Left colon (tissue), 2 donors: Measurements from ENCODE around the gene PPM1H. TPM values are rescaled to one million over a fixed set of nuclear protein-coding genes. Genes with fewer than 3 reads are reported as not detected.

Experiments
- ATAC-seq: fragments of 200-7000 bp; cut with Tn5 transposase; one replicate; pipeline ENCODE4 v1.9.1; 2020; ENCODE audit warnings: mild to moderate bottlenecking, moderate library complexity
- DNase-seq, 2 donors: peaks; one replicate each; pipeline ENCODE4 v3.0.0-alpha.2; 2020
- intact Hi-C, 2 donors: fragments of 100-400 bp; cut with DNase I in 1 of 2; cut with micrococcal nuclease in 1 of 2; formaldehyde crosslinking; loops; one replicate each; pipeline versions ENCODE4 v1.11.2 to v1.14.0; 2022; cut with DNase I, micrococcal nuclease
- total RNA-seq, 2 donors: library from RNA; stranded (reverse); fragmentation: NEBNext Ultra II Directional; extraction: Animal tissue kit (Norgen Biotek cat#: 25700); gene quantifications; one replicate each; pipeline ENCODE4 v1.2.1, GENCODE V29; 2021
- donor health status: DM: no; HTN: no; CAD: no.
- donor health status: DM: yes; HTN: yes; CAD: no.

PPM1H gene
- total RNA-seq, 2 donors from 2014 or later: 7.6 to 7.9 TPM

DNA sequence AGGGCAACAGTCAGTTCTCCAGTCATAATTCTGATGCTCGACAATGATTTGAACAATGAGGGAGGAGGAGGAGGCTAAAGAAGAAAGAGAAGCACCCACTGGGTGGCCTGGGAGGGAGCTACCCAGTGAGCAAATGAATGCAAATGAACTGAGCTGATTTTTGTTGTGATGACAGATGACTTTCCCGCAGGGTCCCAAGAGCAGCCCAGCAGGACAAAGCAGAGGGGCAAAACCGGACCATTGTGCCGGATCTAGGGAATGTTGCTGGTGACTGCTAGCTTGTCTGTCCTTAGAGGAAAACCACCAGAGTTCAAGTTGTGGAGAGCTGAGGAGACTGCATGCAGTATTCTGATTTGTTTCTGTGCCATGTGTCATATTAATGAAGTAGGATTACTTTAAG, 305.5 kb downstream of the PPM1H start:
- DNase-seq (no peak), ATAC-seq (no peak)
- intact Hi-C loops: no loop called here

DNA sequence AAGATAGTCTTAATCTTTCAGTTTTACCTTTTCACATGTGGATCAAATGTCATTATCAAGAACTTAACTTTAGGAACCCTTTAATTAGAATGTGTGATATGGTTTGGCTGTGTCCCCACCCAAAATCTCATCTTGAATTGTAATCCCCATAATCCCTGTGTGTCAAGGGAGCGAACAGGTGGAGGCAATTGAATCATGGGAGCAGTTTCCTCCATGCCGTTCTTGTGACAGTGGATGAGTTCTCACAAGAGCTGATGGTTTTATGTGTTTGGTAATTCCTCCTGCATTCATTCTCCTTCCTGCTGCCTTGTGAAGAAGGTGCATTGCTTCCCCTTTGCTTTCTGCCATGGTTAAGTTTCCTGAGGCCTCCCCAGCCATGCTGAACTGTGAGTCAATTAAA, 307.8 kb downstream of the PPM1H start:
- DNase-seq (no peak), ATAC-seq (no peak)
- intact Hi-C loops: no loop called here

DNA sequence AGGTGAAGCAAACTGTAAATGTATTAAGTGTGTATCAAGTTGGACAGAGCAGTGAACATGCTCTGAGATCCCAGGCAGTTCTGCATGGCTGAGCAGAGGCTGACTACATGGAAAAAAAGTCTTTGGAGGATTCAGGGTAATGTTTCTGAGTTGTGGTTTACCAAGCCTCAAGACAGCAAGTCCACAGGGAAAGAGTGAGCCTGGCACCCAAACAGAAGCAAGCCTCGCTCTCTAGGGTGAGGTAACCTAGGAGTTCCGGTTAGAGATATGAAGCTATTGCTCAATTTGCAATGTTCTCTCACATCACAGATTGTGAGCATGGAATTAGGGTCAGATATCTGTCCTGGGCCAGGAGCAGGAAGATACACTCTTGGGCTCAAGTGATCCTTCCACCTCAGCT, 309.7 kb downstream of the PPM1H start:
- ATAC-seq (no peak), DNase-seq (no peak)
- intact Hi-C loops: no loop called here

DNA sequence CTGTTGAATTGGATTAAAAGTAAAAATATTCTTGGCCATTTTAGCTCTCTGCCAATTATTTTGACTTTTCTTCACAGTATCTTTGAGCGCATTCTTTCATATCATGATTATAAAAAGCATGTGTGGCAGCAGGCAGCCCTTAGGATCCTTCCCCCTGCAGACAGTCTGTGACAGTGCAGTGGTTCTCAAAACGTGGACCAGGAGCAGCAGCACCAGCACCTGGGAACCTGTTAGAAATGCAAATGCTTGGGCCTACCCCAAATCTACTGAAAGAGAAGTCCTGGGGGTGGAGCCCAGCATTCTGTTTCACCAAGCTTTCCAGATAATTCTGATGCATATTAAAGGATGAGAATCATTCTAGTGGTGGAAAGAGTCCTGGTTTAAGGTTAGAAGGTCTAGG, 312.8 kb downstream of the PPM1H start:
- intact Hi-C loops: no loop called here
- no peak for DNase-seq
- no peak for ATAC-seq

DNA sequence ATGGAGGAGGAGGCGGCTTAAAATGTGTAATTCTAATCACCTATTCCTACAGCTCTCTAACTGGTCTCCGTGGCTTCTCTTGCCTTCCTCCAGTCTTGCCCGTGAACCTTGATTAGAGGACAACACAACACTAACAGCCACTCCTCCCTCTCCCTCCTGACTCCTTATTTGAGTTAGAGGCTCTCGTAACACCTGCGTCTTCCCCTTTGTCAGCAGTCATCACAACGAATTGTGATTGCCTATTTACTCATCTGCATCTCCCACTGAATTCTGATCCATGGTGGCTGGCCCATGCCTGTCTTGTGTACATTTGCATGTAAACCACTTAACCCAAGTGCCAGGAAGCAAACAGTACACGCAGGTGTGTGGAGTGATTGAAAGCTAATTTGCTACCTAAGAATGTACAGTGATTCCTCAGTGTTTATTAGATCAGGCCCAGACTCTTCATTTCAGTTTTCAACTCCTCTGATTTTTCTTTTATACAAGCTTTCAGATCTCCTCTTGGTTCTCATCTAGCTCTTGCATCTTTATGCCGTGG, 313.8 kb downstream of the PPM1H start:
- intact Hi-C loops: no loop called here
- DNase-seq (no peak), ATAC-seq (no peak)

DNA sequence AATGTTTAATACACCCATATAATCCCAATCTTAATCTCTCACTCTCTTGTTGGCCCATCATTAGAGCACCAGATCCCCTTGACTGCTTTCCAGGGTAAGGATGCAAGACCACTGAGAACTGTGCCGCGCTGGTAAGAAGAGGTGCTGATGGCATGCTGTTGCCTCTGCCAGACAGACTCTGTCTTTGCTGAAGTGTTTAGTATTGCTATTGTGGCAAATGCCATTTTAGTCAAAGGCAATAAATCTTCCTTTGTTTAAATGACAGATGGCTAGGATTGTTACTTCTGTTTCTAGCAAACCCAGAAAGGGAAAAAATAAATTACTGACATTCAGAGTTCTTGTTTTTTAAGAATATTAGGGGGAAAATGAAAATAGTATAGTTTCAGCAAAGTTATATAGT, 316.0 kb downstream of the PPM1H start:
- no peak for DNase-seq
- ATAC-seq: no peak
- intact Hi-C loops: no loop called here

DNA sequence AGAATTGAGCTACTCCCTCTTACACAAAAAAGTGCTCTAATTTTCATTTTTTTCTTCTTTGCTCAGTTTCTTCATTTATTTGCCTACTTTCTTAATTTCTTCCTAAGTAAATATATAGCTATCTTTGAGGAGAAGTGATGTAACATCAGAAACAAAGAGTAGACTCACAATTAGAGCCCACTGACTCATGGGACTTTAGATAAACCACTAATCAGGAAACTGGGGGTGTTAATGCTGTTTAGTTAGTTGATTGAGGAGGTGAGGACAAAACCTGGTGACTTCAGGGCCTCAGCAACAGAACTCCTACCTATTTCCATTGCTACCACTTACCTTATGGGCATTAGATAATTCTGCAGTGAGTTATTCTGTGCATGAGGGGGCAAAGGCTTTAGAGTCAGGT, 316.6 kb downstream of the PPM1H start:
- intact Hi-C loops: no loop called here
- ATAC-seq: no peak

DNA sequence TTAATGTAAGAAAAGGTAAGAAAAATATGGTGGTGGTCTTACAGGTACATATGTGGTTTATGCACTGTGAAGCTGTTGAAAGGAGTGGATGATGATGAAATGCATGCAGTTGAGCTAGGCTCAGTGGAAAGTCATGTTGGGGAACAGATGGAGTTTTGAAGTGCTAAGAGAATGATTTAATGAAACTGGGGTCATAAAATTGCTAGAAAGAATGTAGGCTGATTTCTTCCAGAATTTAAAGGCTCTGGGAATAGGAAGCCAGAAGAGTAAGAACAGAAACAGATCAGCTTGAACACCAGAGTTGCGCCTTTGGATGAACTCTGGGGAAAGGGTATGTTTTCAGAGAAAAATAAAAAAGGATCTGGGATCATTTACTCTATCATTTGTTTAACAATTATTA, 321.9 kb downstream of the PPM1H start:
- ATAC-seq: no peak
- no peak for DNase-seq
- intact Hi-C loops: no loop called here

More for the DNA sequence above, 316.6 kb downstream of the PPM1H start:
- DNase-seq: no peak

DNA sequence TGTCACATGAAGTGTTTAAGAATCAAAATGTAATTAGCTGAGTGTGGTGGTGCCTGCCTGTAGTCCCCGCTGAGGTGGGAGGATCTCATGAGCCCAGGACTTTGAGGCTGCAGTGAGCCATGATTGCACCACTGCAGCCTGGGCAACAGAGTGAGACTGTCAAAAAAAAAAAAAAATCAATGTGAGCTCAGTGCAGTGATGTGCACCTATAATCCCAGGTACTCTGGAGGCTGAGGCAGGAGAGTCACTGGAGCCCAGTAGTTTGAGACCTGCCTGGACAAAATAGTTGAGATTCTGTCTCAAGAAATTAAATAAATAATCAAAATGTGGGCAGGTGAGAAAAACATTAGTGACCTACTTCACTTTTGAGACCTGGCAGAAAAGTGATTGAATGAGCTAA, 328.3 kb downstream of the PPM1H start:
- ATAC-seq (no peak), DNase-seq (no peak)
- intact Hi-C loops: no loop called here

DNA sequence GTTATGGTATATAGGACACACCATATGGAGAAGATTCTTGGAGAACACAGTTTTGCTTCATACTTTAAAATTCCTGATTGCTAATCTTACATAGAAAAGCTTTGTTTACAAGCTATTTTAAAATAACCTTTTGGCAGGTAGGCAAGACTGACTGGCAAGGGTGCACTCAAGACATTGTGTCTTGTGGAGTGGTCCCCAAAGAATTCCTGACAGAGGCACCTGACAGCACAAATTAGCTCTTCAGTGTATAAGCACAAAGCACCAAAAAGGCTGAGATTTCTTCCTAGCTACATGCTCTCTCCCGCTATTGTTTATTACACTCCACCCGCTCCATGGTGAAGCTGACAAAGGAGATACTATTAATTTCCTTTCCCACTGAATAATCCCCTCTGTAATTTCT, 329.0 kb downstream of the PPM1H start:
- no peak for DNase-seq
- intact Hi-C loops: no loop called here
- no peak for ATAC-seq

DNA sequence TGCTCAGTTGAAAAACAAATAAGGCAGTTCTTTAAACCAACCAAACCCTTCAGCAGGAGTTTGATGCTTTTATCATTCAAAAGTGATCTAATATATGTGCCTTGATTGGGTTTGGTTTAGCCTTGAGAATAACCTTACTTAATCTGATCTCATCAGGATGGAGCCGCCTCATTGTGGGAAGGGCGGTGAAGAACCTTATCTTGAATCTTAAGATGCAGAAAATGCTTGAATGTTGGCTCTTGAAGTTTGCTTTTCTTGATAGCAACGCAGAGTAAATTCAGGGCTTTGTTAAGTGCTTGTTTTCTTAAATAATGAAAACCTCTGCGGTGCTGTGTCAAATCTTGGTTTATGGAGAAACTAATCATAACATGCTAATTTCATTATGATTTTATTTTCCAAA, 330.1 kb downstream of the PPM1H start:
- DNase-seq (no peak), ATAC-seq (no peak)
- intact Hi-C loops: loop anchor here in 1 of 2 donors (5.0 kb wide), 1 partner anchor 187 kb away; no protein-coding TSS in a partner anchor

DNA sequence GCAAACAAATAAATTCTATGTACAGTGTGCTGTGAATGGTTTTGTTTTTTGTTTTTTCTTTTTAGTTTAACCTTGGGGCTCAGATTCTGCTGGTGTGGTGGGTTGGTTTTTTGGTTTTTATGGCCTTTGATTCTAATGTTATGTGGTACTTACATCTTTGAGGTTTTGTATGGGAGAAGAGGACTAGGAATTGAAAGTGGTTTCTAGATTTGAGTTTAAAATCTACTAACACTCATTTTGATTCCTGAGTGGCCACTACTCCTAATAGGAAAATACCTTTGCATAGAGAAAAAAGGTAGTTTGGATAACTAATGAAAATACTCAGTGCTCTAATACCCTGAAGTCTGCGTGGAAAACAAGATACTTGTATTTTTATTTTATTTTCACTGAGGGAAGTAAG, 330.6 kb downstream of the PPM1H start:
- no peak for DNase-seq
- ATAC-seq: no peak
- intact Hi-C loops: loop anchor here in 1 of 2 donors (5.0 kb wide), 1 partner anchor 188 kb away; no protein-coding TSS in a partner anchor

DNA sequence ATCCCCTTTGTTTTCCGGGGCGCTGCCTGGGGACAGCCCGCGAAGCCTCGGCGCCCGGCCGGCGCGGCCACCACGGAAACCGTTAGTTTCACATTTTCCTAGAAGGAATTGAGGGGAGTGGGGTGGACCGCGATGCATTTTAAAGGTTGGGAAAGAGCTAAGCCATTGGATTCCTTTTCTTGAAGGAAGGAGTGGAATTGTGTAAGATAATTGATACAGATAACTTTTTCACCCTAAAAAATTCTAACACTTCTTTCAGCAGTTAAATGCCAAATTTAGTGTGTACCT, 331.2 kb downstream of the PPM1H start:
- no peak for DNase-seq
- ATAC-seq: no peak
- intact Hi-C loops: loop anchor here in 1 of 2 donors (5.0 kb wide), 1 partner anchor 189 kb away; no protein-coding TSS in a partner anchor

DNA sequence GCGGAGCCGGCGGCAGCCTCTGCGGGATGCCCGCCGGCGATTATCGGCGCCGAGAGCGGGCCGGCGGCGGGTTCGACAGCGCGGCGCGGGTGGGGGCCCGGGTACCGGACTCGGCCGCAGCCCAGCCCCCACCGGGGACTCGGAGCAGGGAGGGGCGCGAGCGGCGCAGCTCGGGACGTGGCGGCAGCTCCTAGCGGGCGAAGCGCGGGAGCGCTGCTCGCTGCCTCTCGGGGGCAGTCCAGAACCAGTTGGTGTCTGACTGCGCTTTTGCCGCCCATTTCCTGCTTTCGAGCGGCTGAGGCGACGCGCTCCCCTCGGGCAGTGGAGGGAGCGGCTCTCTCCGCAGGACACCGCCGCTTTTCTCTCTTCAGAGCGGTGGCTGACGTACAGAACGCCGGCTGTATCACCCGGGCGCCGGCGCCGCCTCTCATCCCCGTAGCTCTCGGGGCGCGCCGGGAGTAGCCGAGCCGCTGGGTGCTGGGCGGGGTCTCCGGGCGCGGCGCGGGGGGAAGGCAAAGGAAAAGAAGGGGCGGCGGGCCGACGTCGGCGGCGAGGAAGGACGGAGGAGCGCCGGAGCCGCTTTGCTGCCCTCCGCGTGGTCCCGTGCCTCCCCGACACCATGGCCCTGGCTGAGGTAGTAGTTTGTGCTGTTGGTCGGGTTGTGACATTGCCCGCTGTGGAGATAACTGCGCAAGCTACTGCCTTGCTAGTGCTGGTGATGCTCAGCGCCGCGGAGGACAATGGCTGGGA, 331.7 kb downstream of the PPM1H start:
- intact Hi-C loops: loop anchor here in 1 of 2 donors (5.0 kb wide), 1 partner anchor 189 kb away; no protein-coding TSS in a partner anchor
- ATAC-seq (peak; percentile 86), DNase-seq (peak; percentile 87)

DNA sequence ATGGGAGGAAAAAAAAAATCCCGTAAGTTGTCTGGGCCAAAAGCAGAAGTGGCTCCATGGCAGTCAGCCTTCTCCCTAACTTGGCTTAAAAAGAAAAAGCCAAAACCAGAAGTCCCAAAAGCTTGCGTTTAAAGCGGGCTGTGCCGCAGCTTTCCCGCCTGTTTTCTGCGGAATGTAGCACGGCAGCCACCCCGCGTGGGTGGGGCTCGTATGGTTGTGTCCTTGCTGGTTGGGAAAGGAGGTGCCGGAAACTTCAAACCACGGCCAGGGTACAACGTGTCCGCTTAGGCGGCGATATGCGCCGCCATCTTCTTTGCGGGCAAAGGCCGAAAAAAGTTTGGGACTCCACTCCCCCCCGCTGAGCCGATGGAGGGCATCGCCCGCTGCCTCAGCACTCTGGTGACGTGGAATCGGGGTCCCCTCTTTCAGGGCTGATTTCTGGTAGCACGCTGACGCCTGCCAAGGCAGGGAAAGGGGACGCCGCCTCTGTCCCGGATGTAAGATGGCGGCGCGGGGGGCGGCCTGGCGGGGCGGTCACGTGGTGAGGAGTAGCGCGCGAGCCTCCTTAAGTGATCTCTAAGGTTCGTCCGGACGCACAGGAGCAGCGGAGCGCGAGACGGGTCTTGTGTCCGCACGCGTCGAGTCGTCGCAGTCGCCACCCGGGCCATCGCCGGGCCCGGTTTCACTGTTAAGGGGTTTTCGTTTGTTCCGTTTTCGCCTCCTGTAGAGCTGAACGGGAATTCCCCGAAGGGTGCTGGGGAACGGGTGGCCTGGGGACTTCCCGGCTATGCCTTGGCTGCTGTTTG, 332.5 kb downstream of the PPM1H start:
- ATAC-seq (peak; percentile 80), DNase-seq (peak; percentile 91 to 93)
- intact Hi-C loops: loop anchor here in 1 of 2 donors (5.0 kb wide), 1 partner anchor 190 kb away; no protein-coding TSS in a partner anchor

DNA sequence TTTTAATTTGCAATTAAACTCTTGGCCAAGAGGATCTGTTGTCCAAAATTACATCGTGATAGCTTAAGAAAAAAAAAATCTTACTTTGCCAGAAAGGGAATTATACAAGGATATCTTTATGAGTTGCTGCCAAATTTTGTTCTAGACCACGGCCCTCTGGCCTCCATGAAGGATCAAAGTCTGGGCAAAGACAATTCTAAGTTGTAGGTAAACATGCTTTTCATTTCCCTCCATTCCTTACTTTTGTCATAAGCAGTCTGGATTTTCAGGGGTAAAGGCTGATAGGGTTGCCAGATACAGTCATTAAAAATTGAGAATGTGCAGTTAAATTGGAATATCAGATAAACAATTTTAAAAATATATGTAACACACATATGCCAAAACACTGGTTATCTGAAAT, 333.2 kb downstream of the PPM1H start:
- DNase-seq (no peak), ATAC-seq (no peak)
- intact Hi-C loops: loop anchor here in 1 of 2 donors (5.0 kb wide), 1 partner anchor 191 kb away; no protein-coding TSS in a partner anchor

DNA sequence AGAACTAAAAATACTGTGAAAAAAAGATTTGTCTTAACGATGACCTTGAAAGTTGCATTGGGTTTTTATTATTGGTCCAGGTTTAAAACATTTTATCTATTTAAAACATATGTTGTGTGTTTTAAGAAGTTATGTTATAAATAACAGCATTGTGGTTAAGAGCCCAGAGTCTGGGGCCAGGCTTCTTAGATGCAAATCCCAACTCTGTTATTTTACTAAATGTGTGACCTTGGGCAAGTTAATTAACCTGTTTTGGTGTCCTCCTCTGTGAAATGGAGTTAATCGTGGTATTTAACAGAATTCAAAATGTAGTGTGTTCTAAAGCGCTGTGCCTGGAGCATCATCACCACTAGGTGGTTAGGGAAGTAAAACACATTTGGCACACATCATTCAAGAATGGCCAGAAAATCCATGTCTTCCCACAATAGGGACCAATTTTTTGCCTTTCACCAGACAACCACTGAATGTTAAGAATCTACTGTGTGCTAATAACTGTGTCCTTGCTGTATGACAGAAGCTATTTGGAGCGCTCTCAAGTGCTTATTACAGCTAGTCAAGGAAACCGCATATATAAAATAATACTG, 335.0 kb downstream of the PPM1H start:
- DNase-seq (no peak), ATAC-seq (no peak)
- intact Hi-C loops: loop anchor here in 1 of 2 donors (5.0 kb wide), 1 partner anchor 192 kb away; no protein-coding TSS in a partner anchor

DNA sequence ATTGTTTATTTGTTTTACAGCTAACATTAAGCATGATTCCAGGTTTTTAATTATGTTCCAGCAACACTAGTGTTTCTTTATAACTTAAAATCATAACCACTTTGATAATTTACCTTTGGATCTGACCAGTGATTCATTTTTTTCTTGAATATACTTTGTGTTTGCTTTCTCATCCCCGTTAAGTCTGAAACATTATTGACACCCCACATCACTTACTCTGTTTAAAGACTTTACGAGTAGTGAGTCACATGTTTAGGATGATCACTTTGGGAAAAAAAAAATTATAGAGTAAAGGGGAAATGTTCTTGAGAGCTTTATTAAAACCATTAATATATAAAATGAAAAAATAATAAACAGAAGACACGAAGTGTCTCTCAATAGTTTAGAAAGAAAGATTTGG, 336.1 kb downstream of the PPM1H start:
- no peak for ATAC-seq
- DNase-seq: no peak
- intact Hi-C loops: no loop called here

DNA sequence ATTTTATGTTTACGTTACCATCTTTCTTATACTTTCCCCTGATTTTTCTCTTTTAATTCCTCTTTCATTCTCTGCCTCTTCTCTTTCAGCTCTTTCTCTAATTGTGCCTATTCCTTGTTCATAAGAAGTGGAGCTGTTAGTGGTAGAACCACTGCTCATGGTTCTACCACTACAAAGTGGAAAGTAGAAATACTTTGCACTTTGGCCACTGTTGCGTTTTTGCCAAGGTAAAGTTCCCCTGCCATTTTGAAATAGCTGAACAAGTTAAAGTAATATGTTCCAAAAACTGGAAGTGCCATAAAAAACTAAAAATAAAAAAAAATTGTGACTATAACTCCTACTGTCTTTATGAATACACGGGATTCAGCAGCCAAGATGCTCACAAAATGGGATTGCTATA, 337.7 kb downstream of the PPM1H start:
- DNase-seq: no peak
- no peak for ATAC-seq
- intact Hi-C loops: no loop called here
